Tibial nerve (tissue), 4 donors: ENCODE data around the gene GRM1. TPM values are rescaled to one million over a fixed set of nuclear protein-coding genes. Genes with fewer than 3 reads are reported as not detected.

ENCODE experiments used
- DNase-seq, 2 donors: peaks; one replicate each; pipeline ENCODE4 v3.0.0-alpha.2; 2019; ENCODE audit warnings: low spot score in 2 of 2
- H3K27ac ChIP-seq, 4 donors: fragments of 200-600 bp; sonication (generic) in 3 of 4; one replicate each; pipeline ENCODE4 v1.5.1; 2017 to 2019; ENCODE audit warnings: mild to moderate bottlenecking in 1 of 4
- H3K27me3 ChIP-seq, 2 donors: fragments of 200-600 bp; sonication (generic) in 1 of 2; one replicate each; pipeline versions ENCODE4 v1.5.1 to v1.6.0; 2017 to 2019
- H3K36me3 ChIP-seq, 3 donors: fragments of 200-600 bp; sonication (generic); one replicate each; pipeline ENCODE4 v1.5.1; 2018 to 2019
- H3K4me1 ChIP-seq, 4 donors: fragments of 200-600 bp; sonication (generic) in 3 of 4; one replicate each; pipeline ENCODE4 v1.5.1; 2017 to 2019
- H3K4me3 ChIP-seq, 4 donors: fragments of 200-600 bp; sonication (generic) in 3 of 4; one replicate each; pipeline ENCODE4 v1.5.1; 2017 to 2019; ENCODE audit warnings: mild to moderate bottlenecking in 1 of 4, moderate library complexity in 1 of 4
- H3K9me3 ChIP-seq, 4 donors: fragments of 200-600 bp; sonication (generic) in 3 of 4; one replicate each; pipeline ENCODE4 v1.5.1; 2017 to 2019
- CTCF ChIP-seq, 5 experiments: fragments of 200-600 bp in 3 of 5; fragments of 450-650 bp in 2 of 5; sonication (generic) in 3 of 5; IDR thresholded peaks; one replicate each; pipeline ENCODE4 v1.5.1; 2016 to 2019; ENCODE audit warnings: antibody characterized with exemption in 5 of 5, mild to moderate bottlenecking in 3 of 5, moderate library complexity in 2 of 5
- EP300 ChIP-seq, 2 donors: sonication (generic); formaldehyde crosslinking; IDR thresholded peaks; one replicate each; pipeline ENCODE4 v1.6.1; 2017; ENCODE audit warnings: antibody characterized with exemption in 2 of 2, mild to moderate bottlenecking in 1 of 2
- POLR2A ChIP-seq, 2 donors: fragments of 450-650 bp; IDR thresholded peaks; one replicate each; pipeline ENCODE4 v1.6.1; 2017; ENCODE audit warnings: antibody characterized with exemption in 2 of 2, mild to moderate bottlenecking in 2 of 2, moderate library complexity in 2 of 2
- WGBS, 2 donors: methylation state at CpG; one replicate each; pipeline ENCODE4 v1.1.5; 2018; 5-methylcytosine and 5-hydroxymethylcytosine counted together
- total RNA-seq, 4 donors: library from RNA; depleted of rRNA; stranded (reverse); fragments of >200 nt; gene quantifications; one replicate each; pipeline ENCODE4 v1.1.0, GENCODE V29; 2016

GRM1 gene
- total RNA-seq, result under 1 TPM in 3 of 4 donors, not detected in 1; 0.30 to 0.63 (median 0.44) TPM

DNA sequence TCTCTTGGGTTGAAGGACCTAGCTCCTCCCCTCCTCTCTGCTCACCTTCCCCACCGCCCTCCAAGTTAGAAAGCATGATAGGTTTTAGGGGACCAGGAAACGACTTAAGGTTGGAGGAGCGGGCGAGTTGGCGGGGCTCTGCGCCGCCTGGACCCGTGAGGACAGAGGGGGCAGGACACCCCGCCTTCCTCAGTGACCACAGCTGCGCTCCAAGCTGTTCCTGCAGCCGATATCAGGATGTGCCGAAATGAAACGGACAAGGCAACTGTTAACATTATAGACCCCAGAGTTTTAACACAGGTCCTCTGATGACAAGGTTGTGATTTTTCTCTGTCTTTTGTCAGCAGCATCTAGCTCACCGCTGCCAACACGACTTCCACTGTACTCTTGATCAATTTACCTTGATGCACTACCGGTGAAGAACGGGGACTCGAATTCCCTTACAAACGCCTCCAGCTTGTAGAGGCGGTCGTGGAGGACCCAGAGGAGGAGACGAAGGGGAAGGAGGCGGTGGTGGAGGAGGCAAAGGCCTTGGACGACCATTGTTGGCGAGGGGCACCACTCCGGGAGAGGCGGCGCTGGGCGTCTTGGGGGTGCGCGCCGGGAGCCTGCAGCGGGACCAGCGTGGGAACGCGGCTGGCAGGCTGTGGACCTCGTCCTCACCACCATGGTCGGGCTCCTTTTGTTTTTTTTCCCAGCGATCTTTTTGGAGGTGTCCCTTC is at the start of gene GRM1:
TSS of gene GRM1 (plus strand) at position 212 of the 722 bp plus-strand sequence. CDS start at position 668, 456 bp downstream.
- Histone ChIP-seq H3K4me3 (no peak within 1 kb of the TSS), H3K27me3 (peaks cover 0 to 35% of the 10 kb centered on the region in 2 donors), H3K9me3 (no peaks in the 10 kb centered on the region), H3K36me3 (no peaks in the 10 kb centered on the region), H3K27ac (no peak within 1 kb of the TSS), H3K4me1 (peaks cover 0 to 3% (median 0%) of the 10 kb centered on the region in 4 donors)
- TF ChIP-seq CTCF (IDR thresholded peaks at IDR 0.05) (no peak), POLR2A (IDR thresholded peaks at IDR 0.05) (no peak), EP300 (IDR thresholded peaks at IDR 0.05) (no peak)
- DNase-seq, result no peak
- WGBS, 2 donors, result 4 to 6% methylated on average over 36 to 39 of the region's 39 CpGs

- TF ChIP-seq CTCF (IDR thresholded peaks at IDR 0.05), result no peak
- TF ChIP-seq POLR2A (IDR thresholded peaks at IDR 0.05), result no peak
- no peak for TF ChIP-seq EP300 (IDR thresholded peaks at IDR 0.05)
- no peak for DNase-seq
- Histone ChIP-seq H3K4me3 (no peak overlapping the region), H3K36me3 (no peaks in the 10 kb centered on the region), H3K27me3 (no peaks in the 10 kb centered on the region), H3K27ac (no peak overlapping the region), H3K4me1 (no peaks in the 10 kb centered on the region), H3K9me3 (peaks cover 0 to 18% (median 7%) of the 10 kb centered on the region in 4 donors)
- 74 to 85% methylated on average over 1 of the region's 1 CpG for WGBS, 2 donors
Observed at GRCh38 chr6:146009338-146009737, 19.5 kb upstream of the GRM1 start.

- no peaks in the 10 kb centered on the region for H3K27me3 ChIP-seq
- H3K9me3 ChIP-seq, result peaks cover 0 to 14% (median 3%) of the 10 kb centered on the region in 4 donors
- TF ChIP-seq EP300 (IDR thresholded peaks at IDR 0.05) (no peak), CTCF (IDR thresholded peaks at IDR 0.05) (no peak), POLR2A (IDR thresholded peaks at IDR 0.05) (no peak)
- DNase-seq, result no peak
- no peak overlapping the region for H3K4me3 ChIP-seq
- H3K4me1 ChIP-seq, result no peaks in the 10 kb centered on the region
- no peak overlapping the region for H3K27ac ChIP-seq
- H3K36me3 ChIP-seq, result no peaks in the 10 kb centered on the region
Observed at GRCh38 chr6:146014233-146014632, 14.6 kb upstream of the GRM1 start.

- Histone ChIP-seq H3K9me3 (no peaks in the 10 kb centered on the region), H3K27ac (no peak overlapping the region), H3K27me3 (no peaks in the 10 kb centered on the region), H3K4me1 (no peaks in the 10 kb centered on the region), H3K36me3 (no peaks in the 10 kb centered on the region), H3K4me3 (no peak overlapping the region)
- DNase-seq, result no peak
- TF ChIP-seq POLR2A (IDR thresholded peaks at IDR 0.05) (no peak), CTCF (IDR thresholded peaks at IDR 0.05) (no peak), EP300 (IDR thresholded peaks at IDR 0.05) (no peak)
Observed at GRCh38 chr6:146017672-146018071, 11.2 kb upstream of the GRM1 start.

DNA sequence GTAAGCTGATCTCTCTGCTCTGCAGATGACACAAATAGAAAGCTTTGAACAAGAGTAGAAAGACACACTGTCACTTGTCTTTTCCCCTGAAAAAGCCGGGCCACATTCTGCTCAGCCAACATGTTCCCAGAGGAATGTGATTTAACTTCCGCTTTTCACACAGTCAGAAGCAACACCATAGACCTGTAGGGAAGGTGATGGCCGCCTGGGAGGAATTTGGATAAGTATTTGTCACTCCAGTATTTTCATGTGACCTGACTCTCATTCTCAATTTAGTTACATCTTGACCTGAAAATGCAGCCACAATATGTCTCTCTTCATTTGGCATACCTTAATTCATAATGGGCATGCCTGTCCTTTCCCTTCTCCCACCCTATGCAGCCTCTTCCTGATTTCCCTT is 2.0 kb upstream of the GRM1 start:
- H3K27me3 ChIP-seq, result peaks cover 0 to 35% of the 10 kb centered on the region in 2 donors
- no peaks in the 10 kb centered on the region for H3K36me3 ChIP-seq
- no peak for DNase-seq
- no peak overlapping the region for H3K4me3 ChIP-seq
- no peak overlapping the region for H3K27ac ChIP-seq
- H3K4me1 ChIP-seq, result peaks cover 0 to 3% (median 0%) of the 10 kb centered on the region in 4 donors
- no peaks in the 10 kb centered on the region for H3K9me3 ChIP-seq
- TF ChIP-seq CTCF (IDR thresholded peaks at IDR 0.05), result no peak
- no peak for TF ChIP-seq POLR2A (IDR thresholded peaks at IDR 0.05)
- no peak for TF ChIP-seq EP300 (IDR thresholded peaks at IDR 0.05)
- WGBS, 2 donors, result 73 to 83% methylated on average over 3 of the region's 3 CpGs
